Measurements from ENCODE around the gene SLC2A4.
A peak's percentile ranks its signal among the peaks of the same experiment; 100 is the strongest.

GRCh38 chr17:7314719-7315569 is 33.4 kb downstream of the SLC2A4 start, which contains the start of gene GPS2:
- TF ChIP-seq NFE2L2 (conservative IDR thresholded peaks at IDR 0.05; ENCODE audit: low read length) (no peak), POLR2AphosphoS2 (conservative IDR thresholded peaks at IDR 0.05; ENCODE audit: low read length) (peak; percentile 87; the same call in 1 of the 2 replicates)
